Measurements from ENCODE around the gene PKD1L1. TPM values are rescaled to one million over a fixed set of nuclear protein-coding genes. Genes with fewer than 3 reads are reported as not detected.

Gene PKD1L1
- total and polyA plus RNA-seq, 2 donors (not counting 1 experiment from before 2014, with no cell fraction given), result 0.59 to 0.70 TPM

GRCh38 chr7:47766126-47766525 lies 182.1 kb downstream of the PKD1L1 start:
- Histone ChIP-seq H3K4me1 (ENCODE audit: control insufficient read depth in 2 of 2, insufficient read depth in 2 of 2, low read length in 2 of 2) (peaks cover 11% of the 10 kb centered on the region in 2 donors), H3K4me3 (ENCODE audit: control extremely low read depth in 1 of 5, extremely low read depth in 1 of 5, insufficient read depth in 1 of 5, low read depth in 2 of 5, low read length in 4 of 5) (no peak overlapping the region), H4K20me1 (ENCODE audit: control insufficient read depth, insufficient read depth, low read length, poor library complexity, severe bottlenecking) (no peaks in the 10 kb centered on the region), H3K27ac (ENCODE audit: low read length in 2 of 2) (no peak overlapping the region), H3K9me3 (ENCODE audit: control extremely low read depth in 1 of 3, control insufficient read depth in 2 of 3, insufficient read depth in 1 of 3, low read length in 2 of 3) (peaks cover 0 to 2% (median 0%) of the 10 kb centered on the region in 3 donors), H3K79me2 (ENCODE audit: control insufficient read depth, insufficient read depth, low read length) (no peaks in the 10 kb centered on the region), H2AFZ (ENCODE audit: insufficient read depth, low read depth, low read length, poor library complexity, severe bottlenecking) (no peak overlapping the region), H3K36me3 (replicated peaks in 1 of 2; ENCODE audit: control extremely low read depth in 1 of 2, control insufficient read depth in 1 of 2, extremely low read depth in 1 of 2, insufficient read depth in 2 of 2, low read length in 1 of 2) (no peaks in the 10 kb centered on the region), H3K4me2 (replicated peaks; ENCODE audit: low read depth, low read length, poor library complexity, severe bottlenecking) (no peak overlapping the region), H3K9ac (ENCODE audit: low read length) (no peak overlapping the region), H3K27me3 (replicated peaks in 1 of 4; ENCODE audit: control extremely low read depth in 1 of 4, control insufficient read depth in 3 of 4, insufficient read depth in 4 of 4, low read length in 3 of 4) (no peaks in the 10 kb centered on the region)
- no peaks in the 10 kb centered on the region for H3K27me3 Mint-ChIP-seq
- POLR2A ChIA-PET, result no interaction called here
- DNase-seq (no peak), ATAC-seq (ENCODE audit: low read depth) (no peak)
- intact Hi-C loops (cut with micrococcal nuclease), result no loop called here
- WGBS (ENCODE audit: insufficient coverage), result 97% methylated on average over 6 of the region's 7 CpGs
- no peaks in the 10 kb centered on the region for H3K9me3 Mint-ChIP-seq (ENCODE audit: insufficient read depth)
- peaks cover 38% of the 10 kb centered on the region for H3K4me1 Mint-ChIP-seq
- no peak overlapping the region for H3K4me3 Mint-ChIP-seq
- no peak overlapping the region for H3K27ac Mint-ChIP-seq
- CTCF ChIA-PET, result interaction anchor here (0.6 kb wide), 1 partner anchor 56 kb away, joined by 3 read pairs; no protein-coding TSS in a partner anchor
- TF ChIP-seq EZH2 (IDR thresholded peaks at IDR 0.05; ENCODE audit: borderline replicate concordance, insufficient read depth, low read depth, low read length, poor library complexity, severe bottlenecking), result no peak
- TF ChIP-seq CTCF (IDR thresholded peaks at IDR 0.05), result no peak

GRCh38 chr7:47765373-47765979 lies 182.8 kb downstream of the PKD1L1 start:
- DNase-seq (no peak), ATAC-seq (ENCODE audit: low read depth) (no peak)
- Histone ChIP-seq H3K27ac (ENCODE audit: low read length in 2 of 2) (no peak overlapping the region), H3K79me2 (ENCODE audit: control insufficient read depth, insufficient read depth, low read length) (no peaks in the 10 kb centered on the region), H3K4me2 (replicated peaks; ENCODE audit: low read depth, low read length, poor library complexity, severe bottlenecking) (no peak overlapping the region), H3K9ac (ENCODE audit: low read length) (no peak overlapping the region), H2AFZ (ENCODE audit: insufficient read depth, low read depth, low read length, poor library complexity, severe bottlenecking) (no peak overlapping the region), H3K4me1 (ENCODE audit: control insufficient read depth in 2 of 2, insufficient read depth in 2 of 2, low read length in 2 of 2) (peaks cover 11% of the 10 kb centered on the region in 2 donors), H3K4me3 (ENCODE audit: control extremely low read depth in 1 of 5, extremely low read depth in 1 of 5, insufficient read depth in 1 of 5, low read depth in 2 of 5, low read length in 4 of 5) (no peak overlapping the region), H4K20me1 (ENCODE audit: control insufficient read depth, insufficient read depth, low read length, poor library complexity, severe bottlenecking) (no peaks in the 10 kb centered on the region), H3K9me3 (ENCODE audit: control extremely low read depth in 1 of 3, control insufficient read depth in 2 of 3, insufficient read depth in 1 of 3, low read length in 2 of 3) (peaks cover 0 to 2% (median 0%) of the 10 kb centered on the region in 3 donors), H3K27me3 (replicated peaks in 1 of 4; ENCODE audit: control extremely low read depth in 1 of 4, control insufficient read depth in 3 of 4, insufficient read depth in 4 of 4, low read length in 3 of 4) (no peaks in the 10 kb centered on the region), H3K36me3 (replicated peaks in 1 of 2; ENCODE audit: control extremely low read depth in 1 of 2, control insufficient read depth in 1 of 2, extremely low read depth in 1 of 2, insufficient read depth in 2 of 2, low read length in 1 of 2) (no peaks in the 10 kb centered on the region)
- no peak overlapping the region for H3K4me3 Mint-ChIP-seq
- intact Hi-C loops (cut with micrococcal nuclease), result no loop called here
- no peaks in the 10 kb centered on the region for H3K9me3 Mint-ChIP-seq (ENCODE audit: insufficient read depth)
- TF ChIP-seq CTCF (IDR thresholded peaks at IDR 0.05) (no peak), EZH2 (IDR thresholded peaks at IDR 0.05; ENCODE audit: borderline replicate concordance, insufficient read depth, low read depth, low read length, poor library complexity, severe bottlenecking) (no peak)
- WGBS (ENCODE audit: insufficient coverage), result 100% methylated on average over 1 of the region's 2 CpGs
- POLR2A ChIA-PET, result no interaction called here
- peak overlapping the region; percentile 8 for H3K27ac Mint-ChIP-seq
- CTCF ChIA-PET, result interaction anchor here (1.4 kb wide), 1 partner anchor 22 kb away, joined by 3 read pairs; no protein-coding TSS in a partner anchor
- H3K27me3 Mint-ChIP-seq, result no peaks in the 10 kb centered on the region
- H3K4me1 Mint-ChIP-seq, result peaks cover 38% of the 10 kb centered on the region

Measured in B cell (primary cell).